Subcutaneous abdominal adipose tissue (tissue), 5 donors: Measurements from ENCODE around the gene KLHDC8A.
"Not testable (repeated sequence)": the region's sequence is repeated elsewhere in the genome, so short reads cannot be mapped to it uniquely, and the experiment has no call there.

Experiments
- H3K27ac ChIP-seq: one replicate; pipeline ENCODE4 v1.7.0; 2013; ENCODE audit warnings: low read depth, mild to moderate bottlenecking, inconsistent platforms, low read length, moderate library complexity
- H3K27me3 ChIP-seq, 5 donors: one replicate each; pipeline ENCODE4 v1.7.0; 2013; ENCODE audit warnings: low read length in 5 of 5, inconsistent platforms in 1 of 5; ENCODE audit not compliant: control insufficient read depth in 5 of 5, insufficient read depth in 4 of 5
- H3K36me3 ChIP-seq, 5 donors: one replicate each; pipeline ENCODE4 v1.7.0; 2013; ENCODE audit warnings: low read length in 5 of 5; ENCODE audit not compliant: control insufficient read depth in 5 of 5, insufficient read depth in 5 of 5
- H3K4me1 ChIP-seq, 5 donors: one replicate each; pipeline ENCODE4 v1.7.0; 2013; ENCODE audit warnings: low read length in 5 of 5, mild to moderate bottlenecking in 3 of 5, moderate library complexity in 1 of 5; ENCODE audit not compliant: control insufficient read depth in 5 of 5, insufficient read depth in 5 of 5
- H3K4me3 ChIP-seq, 5 donors: one replicate each; pipeline ENCODE4 v1.7.0; 2013; ENCODE audit warnings: low read length in 5 of 5, low read depth in 1 of 5
- H3K9ac ChIP-seq, 5 donors: one replicate each; pipeline ENCODE4 v1.7.0; 2013; ENCODE audit warnings: low read length in 5 of 5, mild to moderate bottlenecking in 4 of 5, moderate library complexity in 3 of 5
- H3K9me3 ChIP-seq, 5 donors: one replicate each; pipeline ENCODE4 v1.7.0; 2013; ENCODE audit warnings: low read length in 5 of 5; ENCODE audit not compliant: control insufficient read depth in 5 of 5
- donor health status: healthy.
- donor health status: healthy.
- donor health status: healthy.
- donor health status: healthy.
- donor health status: healthy.

Gene KLHDC8A

GRCh38 chr1:205301842-205302588, 54.7 kb downstream of the KLHDC8A start:
- Histone ChIP-seq H3K9me3 (no peaks in the 10 kb centered on the region), H3K27me3 (no peaks in the 10 kb centered on the region), H3K9ac (no peak overlapping the region), H3K4me1 (peaks cover 0 to 14% (median 13%) of the 10 kb centered on the region in 5 donors), H3K36me3 (peaks cover 3 to 43% (median 37%) of the 10 kb centered on the region in 5 donors), H3K4me3 (no peak overlapping the region), H3K27ac (no peak overlapping the region)

- no peak overlapping the region for H3K27ac ChIP-seq
- H3K9ac ChIP-seq: no peak overlapping the region
- H3K4me3 ChIP-seq: no peak overlapping the region
- no peaks in the 10 kb centered on the region for H3K27me3 ChIP-seq
- no peaks in the 10 kb centered on the region for H3K9me3 ChIP-seq
- H3K4me1 ChIP-seq: peaks cover 0 to 14% (median 13%) of the 10 kb centered on the region in 5 donors
- peaks cover 3 to 36% (median 31%) of the 10 kb centered on the region in 5 donors for H3K36me3 ChIP-seq
Measured at GRCh38 chr1:205301205-205301821, 55.4 kb downstream of the KLHDC8A start.

GRCh38 chr1:205300149-205300548, 56.6 kb downstream of the KLHDC8A start:
- no peak overlapping the region for H3K9ac ChIP-seq
- peaks cover 0 to 14% (median 13%) of the 10 kb centered on the region in 5 donors for H3K4me1 ChIP-seq
- H3K27ac ChIP-seq: no peak overlapping the region
- H3K9me3 ChIP-seq: no peaks in the 10 kb centered on the region
- H3K36me3 ChIP-seq: peaks cover 3 to 24% (median 22%) of the 10 kb centered on the region in 5 donors
- H3K27me3 ChIP-seq: no peaks in the 10 kb centered on the region
- no peak overlapping the region for H3K4me3 ChIP-seq

- no peaks in the 10 kb centered on the region for H3K27me3 ChIP-seq
- H3K36me3 ChIP-seq: peaks cover 0 to 7% (median 4%) of the 10 kb centered on the region in 5 donors
- H3K4me3 ChIP-seq: no peak overlapping the region
- no peak overlapping the region for H3K9ac ChIP-seq
- H3K4me1 ChIP-seq: peaks cover 6 to 30% (median 27%) of the 10 kb centered on the region in 5 donors
- no peak overlapping the region for H3K27ac ChIP-seq
- H3K9me3 ChIP-seq: no peaks in the 10 kb centered on the region
Measured at GRCh38 chr1:205298191-205298994, 58.3 kb downstream of the KLHDC8A start.

- H3K9me3 ChIP-seq, H3K27ac ChIP-seq, H3K9ac ChIP-seq, H3K4me3 ChIP-seq, H3K36me3 ChIP-seq, H3K27me3 ChIP-seq: not testable (repeated sequence)
- peaks cover 6 to 31% (median 28%) of the 10 kb centered on the region in 5 donors for H3K4me1 ChIP-seq
Measured at GRCh38 chr1:205297546-205298177, 59.1 kb downstream of the KLHDC8A start.

GRCh38 chr1:205296154-205296553, 60.6 kb downstream of the KLHDC8A start:
- peaks cover 6 to 27% (median 20%) of the 10 kb centered on the region in 5 donors for H3K4me1 ChIP-seq

GRCh38 chr1:205294934-205295333, 61.8 kb downstream of the KLHDC8A start:
- H3K36me3 ChIP-seq: no peaks in the 10 kb centered on the region
- H3K9me3 ChIP-seq: no peaks in the 10 kb centered on the region
- no peak overlapping the region for H3K9ac ChIP-seq
- H3K27ac ChIP-seq: peak overlapping the region; percentile 30
- H3K4me1 ChIP-seq: peaks cover 6 to 22% (median 16%) of the 10 kb centered on the region in 5 donors
- H3K4me3 ChIP-seq: no peak overlapping the region
- no peaks in the 10 kb centered on the region for H3K27me3 ChIP-seq

More at GRCh38 chr1:205296154-205296553, 60.6 kb downstream of the KLHDC8A start:
- Histone ChIP-seq H3K4me3 (no peak overlapping the region), H3K36me3 (no peaks in the 10 kb centered on the region), H3K9ac (no peak overlapping the region), H3K9me3 (no peaks in the 10 kb centered on the region), H3K27ac (no peak overlapping the region), H3K27me3 (no peaks in the 10 kb centered on the region)

GRCh38 chr1:205294175-205294917, 62.4 kb downstream of the KLHDC8A start:
- peaks cover 6 to 22% (median 16%) of the 10 kb centered on the region in 5 donors for H3K4me1 ChIP-seq
- H3K9ac ChIP-seq: no peak overlapping the region
- H3K27ac ChIP-seq: peak overlapping the region; percentile 30
- no peaks in the 10 kb centered on the region for H3K36me3 ChIP-seq
- no peak overlapping the region for H3K4me3 ChIP-seq
- no peaks in the 10 kb centered on the region for H3K27me3 ChIP-seq
- H3K9me3 ChIP-seq: no peaks in the 10 kb centered on the region

GRCh38 chr1:205293350-205294074, 63.2 kb downstream of the KLHDC8A start:
- Histone ChIP-seq H3K27ac (peak overlapping the region; percentile 30), H3K36me3 (no peaks in the 10 kb centered on the region), H3K4me3 (no peak overlapping the region), H3K4me1 (peaks cover 6 to 24% (median 16%) of the 10 kb centered on the region in 5 donors), H3K9ac (no peak overlapping the region), H3K27me3 (no peaks in the 10 kb centered on the region), H3K9me3 (no peaks in the 10 kb centered on the region)
